Endothelial cell (in vitro differentiated cells): Measurements from ENCODE around the gene FBXL13. TPM values are rescaled to one million over a fixed set of nuclear protein-coding genes. Genes with fewer than 3 reads are reported as not detected.
"Not testable (repeated sequence)": the region's sequence is repeated elsewhere in the genome, so short reads cannot be mapped to it uniquely, and the experiment has no call there.

Experiments
- DNase-seq: peaks from one replicate; pipeline ENCODE4 v3.0.0; 2021; ENCODE audit warnings: low spot score
- H3K27ac Mint-ChIP-seq: one replicate; pipeline ENCODE4 v1.8.0; 2021; ENCODE audit warnings: mixed read lengths, inconsistent platforms; ENCODE audit not compliant: unreplicated experiment
- H3K27me3 Mint-ChIP-seq: one replicate; pipeline ENCODE4 v1.8.0; 2021; ENCODE audit warnings: mild to moderate bottlenecking, moderate library complexity, mixed read lengths, inconsistent platforms; ENCODE audit not compliant: unreplicated experiment
- H3K36me3 Mint-ChIP-seq: one replicate; pipeline ENCODE4 v1.8.0; 2021; ENCODE audit warnings: mild to moderate bottlenecking, low read depth, mixed read lengths, inconsistent platforms; ENCODE audit not compliant: unreplicated experiment
- H3K4me1 Mint-ChIP-seq: one replicate; pipeline ENCODE4 v1.8.0; 2021; ENCODE audit warnings: mild to moderate bottlenecking, mixed read lengths, inconsistent platforms; ENCODE audit not compliant: unreplicated experiment
- H3K4me3 Mint-ChIP-seq: one replicate; pipeline ENCODE4 v1.8.0; 2021; ENCODE audit warnings: mild to moderate bottlenecking, mixed read lengths, inconsistent platforms; ENCODE audit not compliant: unreplicated experiment
- H3K9me3 Mint-ChIP-seq: one replicate; pipeline ENCODE4 v1.8.0; 2021; ENCODE audit warnings: mixed read lengths, inconsistent platforms; ENCODE audit not compliant: unreplicated experiment
- total RNA-seq: library from RNA; stranded (reverse); fragmentation: NEBNext Ultra II Directional; extraction: Animal tissue kit (Norgen Biotek cat#: 25700); gene quantifications from one replicate; pipeline ENCODE4 v1.2.1, GENCODE V29; 2021; ENCODE audit not compliant: unreplicated experiment
- TF ChIP-seq, protein P1 (sequence below): fragments of 200-600 bp; sonication (generic); IDR thresholded peaks from one replicate; pipeline ENCODE4 v1.5.0; 2021; ENCODE audit warnings: antibody characterized with exemption; ENCODE audit not compliant: unreplicated experiment

The FBXL13 gene
- total RNA-seq, 1 donor from 2014 or later: 3.4 TPM

- TF ChIP-seq, protein P1, sequence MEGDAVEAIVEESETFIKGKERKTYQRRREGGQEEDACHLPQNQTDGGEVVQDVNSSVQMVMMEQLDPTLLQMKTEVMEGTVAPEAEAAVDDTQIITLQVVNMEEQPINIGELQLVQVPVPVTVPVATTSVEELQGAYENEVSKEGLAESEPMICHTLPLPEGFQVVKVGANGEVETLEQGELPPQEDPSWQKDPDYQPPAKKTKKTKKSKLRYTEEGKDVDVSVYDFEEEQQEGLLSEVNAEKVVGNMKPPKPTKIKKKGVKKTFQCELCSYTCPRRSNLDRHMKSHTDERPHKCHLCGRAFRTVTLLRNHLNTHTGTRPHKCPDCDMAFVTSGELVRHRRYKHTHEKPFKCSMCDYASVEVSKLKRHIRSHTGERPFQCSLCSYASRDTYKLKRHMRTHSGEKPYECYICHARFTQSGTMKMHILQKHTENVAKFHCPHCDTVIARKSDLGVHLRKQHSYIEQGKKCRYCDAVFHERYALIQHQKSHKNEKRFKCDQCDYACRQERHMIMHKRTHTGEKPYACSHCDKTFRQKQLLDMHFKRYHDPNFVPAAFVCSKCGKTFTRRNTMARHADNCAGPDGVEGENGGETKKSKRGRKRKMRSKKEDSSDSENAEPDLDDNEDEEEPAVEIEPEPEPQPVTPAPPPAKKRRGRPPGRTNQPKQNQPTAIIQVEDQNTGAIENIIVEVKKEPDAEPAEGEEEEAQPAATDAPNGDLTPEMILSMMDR: no peak
- H3K36me3 Mint-ChIP-seq: peaks cover 6% of the 10 kb centered on the region
- no peak overlapping the region for H3K27ac Mint-ChIP-seq
- DNase-seq: no peak
- H3K9me3 Mint-ChIP-seq: no peaks in the 10 kb centered on the region
- no peak overlapping the region for H3K4me3 Mint-ChIP-seq
- no peaks in the 10 kb centered on the region for H3K27me3 Mint-ChIP-seq
- peaks cover 16% of the 10 kb centered on the region for H3K4me1 Mint-ChIP-seq
These were observed 7.9 kb upstream of the FBXL13 start for GRCh38 chr7:103082497-103082896.

GRCh38 chr7:103080923-103081322 is 6.3 kb upstream of the FBXL13 start:
- Mint-ChIP-seq H3K4me3 (no peak overlapping the region), H3K9me3 (no peaks in the 10 kb centered on the region), H3K4me1 (peaks cover 21% of the 10 kb centered on the region), H3K27ac (no peak overlapping the region), H3K36me3 (peaks cover 4% of the 10 kb centered on the region), H3K27me3 (no peaks in the 10 kb centered on the region)
- TF ChIP-seq, protein P1: no peak
- no peak for DNase-seq

GRCh38 chr7:103079836-103080235 is 5.2 kb upstream of the FBXL13 start:
- Mint-ChIP-seq H3K27me3 (peaks cover 5% of the 10 kb centered on the region), H3K36me3 (peaks cover 9% of the 10 kb centered on the region), H3K27ac (no peak overlapping the region), H3K9me3 (no peaks in the 10 kb centered on the region), H3K4me1 (peaks cover 26% of the 10 kb centered on the region), H3K4me3 (no peak overlapping the region)
- no peak for DNase-seq
- TF ChIP-seq, protein P1: no peak

GRCh38 chr7:103078226-103078625 is 3.6 kb upstream of the FBXL13 start:
- H3K9me3 Mint-ChIP-seq, H3K27me3 Mint-ChIP-seq, DNase-seq: not testable (repeated sequence)
- Mint-ChIP-seq H3K4me1 (peaks cover 34% of the 10 kb centered on the region), H3K36me3 (peaks cover 12% of the 10 kb centered on the region), H3K27ac (peak overlapping the region; percentile 42), H3K4me3 (peak overlapping the region; percentile 37)

DNA sequence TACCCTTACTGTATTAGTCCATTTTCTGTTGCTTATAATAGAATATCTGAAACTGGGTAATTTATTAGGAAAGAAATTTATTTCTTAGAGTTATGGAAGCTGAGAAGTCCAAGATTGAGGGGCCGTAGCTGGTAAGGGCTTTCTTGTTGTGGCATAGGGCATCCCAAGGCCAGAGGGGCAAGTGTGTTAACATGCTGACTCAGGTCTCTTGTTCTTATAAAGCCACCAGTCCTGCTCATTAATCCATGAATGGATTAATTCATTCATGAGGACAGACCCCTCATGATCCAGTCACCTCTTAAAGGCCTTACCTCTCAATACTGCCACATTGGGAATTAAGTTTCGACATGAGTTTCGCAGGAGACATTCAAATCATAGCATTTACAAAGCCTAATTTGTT is 2.7 kb upstream of the FBXL13 start:
- TF ChIP-seq, protein P1: no peak
- Mint-ChIP-seq H3K4me1 (peaks cover 30% of the 10 kb centered on the region), H3K4me3 (no peak overlapping the region), H3K36me3 (peaks cover 12% of the 10 kb centered on the region), H3K27me3 (peaks cover 13% of the 10 kb centered on the region), H3K9me3 (no peaks in the 10 kb centered on the region), H3K27ac (no peak overlapping the region)
- DNase-seq: no peak
